Gastrocnemius medialis (tissue), 4 donors: Measurements from ENCODE around the gene PRDM15.

Experiments
- POLR2A ChIP-seq, 2 donors: fragments of 450-650 bp; IDR thresholded peaks; one replicate each; pipeline ENCODE4 v1.6.1; 2017; ENCODE audit warnings: antibody characterized with exemption in 2 of 2, mild to moderate bottlenecking in 2 of 2, moderate library complexity in 2 of 2
- TF ChIP-seq, protein P1 (sequence below), 5 experiments: fragments of 450-650 bp in 3 of 5; fragments of 200-600 bp in 2 of 5; sonication (generic) in 2 of 5; IDR thresholded peaks in 4 of 5; conservative IDR thresholded peaks in 1 of 5; 1 replicate in 4 of 5; 2 replicates in 1 of 5; pipeline ENCODE4 v1.5.1; 2016 to 2019; ENCODE audit warnings: antibody characterized with exemption in 5 of 5, mild to moderate bottlenecking in 3 of 5, moderate library complexity in 3 of 5

DNA sequence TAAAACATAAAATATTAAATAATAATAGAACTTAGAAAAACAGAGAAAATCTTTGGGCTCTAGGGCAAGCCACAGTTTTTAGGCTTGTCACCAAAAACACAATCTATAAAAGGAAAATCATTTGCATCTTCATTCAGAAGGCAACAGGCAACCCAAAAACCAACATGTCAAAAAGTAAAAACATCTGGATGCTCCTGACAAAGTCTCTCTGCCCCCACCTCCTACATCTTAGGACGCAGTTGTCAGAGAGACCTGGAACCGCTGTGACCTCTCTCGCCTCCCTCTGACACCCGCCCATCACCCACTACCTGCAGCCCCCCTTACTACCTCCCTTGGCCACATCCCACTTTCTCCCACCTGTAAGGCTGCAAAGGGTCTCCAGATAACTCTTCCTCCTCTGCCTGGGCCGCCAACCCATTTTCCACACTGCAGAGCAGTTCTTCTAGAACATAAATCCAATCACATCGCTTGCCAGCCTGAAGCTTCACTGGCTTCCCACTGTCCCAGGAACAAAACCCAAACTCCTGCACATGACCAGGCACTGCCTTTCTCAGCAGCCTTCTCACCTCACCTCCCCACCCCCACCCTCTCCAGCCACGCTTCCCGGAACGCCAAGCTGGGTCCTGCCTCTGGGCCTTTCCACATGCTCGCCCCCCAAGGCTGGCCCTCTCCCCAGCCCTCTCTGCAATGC is 14.7 kb downstream of the PRDM15 start:
- TF ChIP-seq, protein P1, sequence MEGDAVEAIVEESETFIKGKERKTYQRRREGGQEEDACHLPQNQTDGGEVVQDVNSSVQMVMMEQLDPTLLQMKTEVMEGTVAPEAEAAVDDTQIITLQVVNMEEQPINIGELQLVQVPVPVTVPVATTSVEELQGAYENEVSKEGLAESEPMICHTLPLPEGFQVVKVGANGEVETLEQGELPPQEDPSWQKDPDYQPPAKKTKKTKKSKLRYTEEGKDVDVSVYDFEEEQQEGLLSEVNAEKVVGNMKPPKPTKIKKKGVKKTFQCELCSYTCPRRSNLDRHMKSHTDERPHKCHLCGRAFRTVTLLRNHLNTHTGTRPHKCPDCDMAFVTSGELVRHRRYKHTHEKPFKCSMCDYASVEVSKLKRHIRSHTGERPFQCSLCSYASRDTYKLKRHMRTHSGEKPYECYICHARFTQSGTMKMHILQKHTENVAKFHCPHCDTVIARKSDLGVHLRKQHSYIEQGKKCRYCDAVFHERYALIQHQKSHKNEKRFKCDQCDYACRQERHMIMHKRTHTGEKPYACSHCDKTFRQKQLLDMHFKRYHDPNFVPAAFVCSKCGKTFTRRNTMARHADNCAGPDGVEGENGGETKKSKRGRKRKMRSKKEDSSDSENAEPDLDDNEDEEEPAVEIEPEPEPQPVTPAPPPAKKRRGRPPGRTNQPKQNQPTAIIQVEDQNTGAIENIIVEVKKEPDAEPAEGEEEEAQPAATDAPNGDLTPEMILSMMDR (IDR thresholded peaks at IDR 0.05 in 4 of 5, conservative IDR thresholded peaks at IDR 0.05 in 1 of 5), result no peak
- no peak for TF ChIP-seq POLR2A (IDR thresholded peaks at IDR 0.05)
